ENCODE results near the gene BTG3.

Gene BTG3

GRCh38 chr21:17552410-17552809 lies 60.3 kb downstream of the BTG3 start:
- Histone ChIP-seq H3K4ac (ENCODE audit: low read depth in 1 of 2, low read length in 2 of 2) (no peak overlapping the region), H3K4me3 (ENCODE audit: insufficient read depth in 1 of 2, low read depth in 1 of 2, low read length in 2 of 2) (no peak overlapping the region), H3K14ac (ENCODE audit: low read length in 2 of 2) (no peak overlapping the region), H3K27me3 (ENCODE audit: control insufficient read depth in 1 of 2, insufficient read depth in 1 of 2, low read length in 2 of 2) (no peaks in the 10 kb centered on the region), H2BK12ac (ENCODE audit: low read length in 2 of 2) (no peak overlapping the region), H4K8ac (ENCODE audit: low read length) (no peak overlapping the region), H2BK5ac (ENCODE audit: low read depth, low read length, poor library complexity, severe bottlenecking) (no peak overlapping the region), H3K23ac (ENCODE audit: low read length in 2 of 2) (no peak overlapping the region), H2AFZ (ENCODE audit: low read depth, low read length) (no peak overlapping the region), H3K18ac (ENCODE audit: low read depth in 1 of 2, low read length in 2 of 2) (no peak overlapping the region), H3K79me1 (replicated peaks; ENCODE audit: low read length, poor library complexity, severe bottlenecking) (no peaks in the 10 kb centered on the region), H2BK15ac (ENCODE audit: low read depth, poor library complexity, severe bottlenecking) (no peak overlapping the region), H2AK5ac (ENCODE audit: low read length, severe bottlenecking) (no peak overlapping the region), H3K4me1 (ENCODE audit: control insufficient read depth, insufficient read depth, low read depth, low read length) (peaks cover 5% of the 10 kb centered on the region), H3K4me2 (ENCODE audit: low read length, poor library complexity, severe bottlenecking) (no peak overlapping the region), H4K91ac (ENCODE audit: low read length) (no peak overlapping the region), H3K36me3 (ENCODE audit: control insufficient read depth in 1 of 2, insufficient read depth in 2 of 2, low read depth in 1 of 2, low read length in 2 of 2) (no peaks in the 10 kb centered on the region), H3K9me3 (ENCODE audit: control insufficient read depth, low read length) (no peaks in the 10 kb centered on the region), H3K27ac (ENCODE audit: low read length, poor library complexity, severe bottlenecking) (no peak overlapping the region), H2BK120ac (ENCODE audit: low read depth, low read length) (no peak overlapping the region), H3K9ac (ENCODE audit: low read length) (no peak overlapping the region)
- DNase-seq: no peak

- Histone ChIP-seq H3K27ac (ENCODE audit: low read length, poor library complexity, severe bottlenecking) (no peak overlapping the region), H3K79me1 (replicated peaks; ENCODE audit: low read length, poor library complexity, severe bottlenecking) (no peaks in the 10 kb centered on the region), H2BK12ac (ENCODE audit: low read length in 2 of 2) (no peak overlapping the region), H2BK5ac (ENCODE audit: low read depth, low read length, poor library complexity, severe bottlenecking) (no peak overlapping the region), H2AFZ (ENCODE audit: low read depth, low read length) (no peak overlapping the region), H3K4me3 (ENCODE audit: insufficient read depth in 1 of 2, low read depth in 1 of 2, low read length in 2 of 2) (no peak overlapping the region), H3K14ac (ENCODE audit: low read length in 2 of 2) (no peak overlapping the region), H3K9me3 (ENCODE audit: control insufficient read depth, low read length) (no peaks in the 10 kb centered on the region), H3K4ac (ENCODE audit: low read depth in 1 of 2, low read length in 2 of 2) (no peak overlapping the region), H3K18ac (ENCODE audit: low read depth in 1 of 2, low read length in 2 of 2) (no peak overlapping the region), H3K27me3 (ENCODE audit: control insufficient read depth in 1 of 2, insufficient read depth in 1 of 2, low read length in 2 of 2) (no peaks in the 10 kb centered on the region), H3K36me3 (ENCODE audit: control insufficient read depth in 1 of 2, insufficient read depth in 2 of 2, low read depth in 1 of 2, low read length in 2 of 2) (no peaks in the 10 kb centered on the region), H3K4me1 (ENCODE audit: control insufficient read depth, insufficient read depth, low read depth, low read length) (peaks cover 5% of the 10 kb centered on the region), H4K8ac (ENCODE audit: low read length) (no peak overlapping the region), H3K9ac (ENCODE audit: low read length) (no peak overlapping the region), H3K4me2 (ENCODE audit: low read length, poor library complexity, severe bottlenecking) (no peak overlapping the region), H3K23ac (ENCODE audit: low read length in 2 of 2) (no peak overlapping the region), H2AK5ac (ENCODE audit: low read length, severe bottlenecking) (no peak overlapping the region), H2BK15ac (ENCODE audit: low read depth, poor library complexity, severe bottlenecking) (no peak overlapping the region), H4K91ac (ENCODE audit: low read length) (no peak overlapping the region), H2BK120ac (ENCODE audit: low read depth, low read length) (no peak overlapping the region)
- DNase-seq: no peak
- 79% methylated on average over 5 of the region's 5 CpGs for WGBS
These were observed 61.9 kb downstream of the BTG3 start for GRCh38 chr21:17550671-17551308.

- H2BK15ac ChIP-seq (ENCODE audit: low read depth, poor library complexity, severe bottlenecking): no peak overlapping the region
- no peak overlapping the region for H4K91ac ChIP-seq (ENCODE audit: low read length)
- DNase-seq: no peak
- H4K8ac ChIP-seq (ENCODE audit: low read length): no peak overlapping the region
- no peaks in the 10 kb centered on the region for H3K36me3 ChIP-seq (ENCODE audit: control insufficient read depth in 1 of 2, insufficient read depth in 2 of 2, low read depth in 1 of 2, low read length in 2 of 2)
- H3K9me3 ChIP-seq (ENCODE audit: control insufficient read depth, low read length): no peaks in the 10 kb centered on the region
- no peak overlapping the region for H3K4me2 ChIP-seq (ENCODE audit: low read length, poor library complexity, severe bottlenecking)
- no peak overlapping the region for H3K18ac ChIP-seq (ENCODE audit: low read depth in 1 of 2, low read length in 2 of 2)
- no peak overlapping the region for H2BK120ac ChIP-seq (ENCODE audit: low read depth, low read length)
- no peaks in the 10 kb centered on the region for H3K27me3 ChIP-seq (ENCODE audit: control insufficient read depth in 1 of 2, insufficient read depth in 1 of 2, low read length in 2 of 2)
- WGBS: 81% methylated on average over 6 of the region's 7 CpGs
- no peak overlapping the region for H2BK5ac ChIP-seq (ENCODE audit: low read depth, low read length, poor library complexity, severe bottlenecking)
- H3K23ac ChIP-seq (ENCODE audit: low read length in 2 of 2): no peak overlapping the region
- H2AFZ ChIP-seq (ENCODE audit: low read depth, low read length): no peak overlapping the region
- H3K4me1 ChIP-seq (ENCODE audit: control insufficient read depth, insufficient read depth, low read depth, low read length): peaks cover 7% of the 10 kb centered on the region
- peaks cover 8% of the 10 kb centered on the region for H3K79me1 ChIP-seq (replicated peaks; ENCODE audit: low read length, poor library complexity, severe bottlenecking)
- no peak overlapping the region for H3K27ac ChIP-seq (ENCODE audit: low read length, poor library complexity, severe bottlenecking)
- H3K9ac ChIP-seq (ENCODE audit: low read length): no peak overlapping the region
- H3K4ac ChIP-seq (ENCODE audit: low read depth in 1 of 2, low read length in 2 of 2): no peak overlapping the region
- H2AK5ac ChIP-seq (ENCODE audit: low read length, severe bottlenecking): no peak overlapping the region
- H3K14ac ChIP-seq (ENCODE audit: low read length in 2 of 2): no peak overlapping the region
- no peak overlapping the region for H3K4me3 ChIP-seq (ENCODE audit: insufficient read depth in 1 of 2, low read depth in 1 of 2, low read length in 2 of 2)
- H2BK12ac ChIP-seq (ENCODE audit: low read length in 2 of 2): no peak overlapping the region
These were observed 64.4 kb downstream of the BTG3 start for GRCh38 chr21:17548262-17548661.

- peaks cover 9% of the 10 kb centered on the region for H3K79me1 ChIP-seq (replicated peaks; ENCODE audit: low read length, poor library complexity, severe bottlenecking)
- WGBS: 100% methylated on average over 1 of the region's 1 CpG
- no peak overlapping the region for H3K14ac ChIP-seq (ENCODE audit: low read length in 2 of 2)
- no peak overlapping the region for H3K4ac ChIP-seq (ENCODE audit: low read depth in 1 of 2, low read length in 2 of 2)
- no peaks in the 10 kb centered on the region for H3K9me3 ChIP-seq (ENCODE audit: control insufficient read depth, low read length)
- H2BK5ac ChIP-seq (ENCODE audit: low read depth, low read length, poor library complexity, severe bottlenecking): no peak overlapping the region
- no peak overlapping the region for H2BK12ac ChIP-seq (ENCODE audit: low read length in 2 of 2)
- H3K4me3 ChIP-seq (ENCODE audit: insufficient read depth in 1 of 2, low read depth in 1 of 2, low read length in 2 of 2): no peak overlapping the region
- H2AK5ac ChIP-seq (ENCODE audit: low read length, severe bottlenecking): no peak overlapping the region
- H3K23ac ChIP-seq (ENCODE audit: low read length in 2 of 2): no peak overlapping the region
- no peak overlapping the region for H3K4me2 ChIP-seq (ENCODE audit: low read length, poor library complexity, severe bottlenecking)
- no peaks in the 10 kb centered on the region for H3K36me3 ChIP-seq (ENCODE audit: control insufficient read depth in 1 of 2, insufficient read depth in 2 of 2, low read depth in 1 of 2, low read length in 2 of 2)
- no peak overlapping the region for H2AFZ ChIP-seq (ENCODE audit: low read depth, low read length)
- no peak overlapping the region for H2BK120ac ChIP-seq (ENCODE audit: low read depth, low read length)
- H4K8ac ChIP-seq (ENCODE audit: low read length): no peak overlapping the region
- no peak overlapping the region for H3K18ac ChIP-seq (ENCODE audit: low read depth in 1 of 2, low read length in 2 of 2)
- H3K9ac ChIP-seq (ENCODE audit: low read length): no peak overlapping the region
- peaks cover 5% of the 10 kb centered on the region for H3K4me1 ChIP-seq (ENCODE audit: control insufficient read depth, insufficient read depth, low read depth, low read length)
- H3K27me3 ChIP-seq (ENCODE audit: control insufficient read depth in 1 of 2, insufficient read depth in 1 of 2, low read length in 2 of 2): no peaks in the 10 kb centered on the region
- DNase-seq: no peak
- H3K27ac ChIP-seq (ENCODE audit: low read length, poor library complexity, severe bottlenecking): no peak overlapping the region
- H4K91ac ChIP-seq (ENCODE audit: low read length): no peak overlapping the region
- no peak overlapping the region for H2BK15ac ChIP-seq (ENCODE audit: low read depth, poor library complexity, severe bottlenecking)
These were observed 67.7 kb downstream of the BTG3 start for GRCh38 chr21:17545007-17545406.

Data from mesenchymal stem cell (in vitro differentiated cells and primary cell).